A172 (cell line): ENCODE results near the gene ERG. TPM values are rescaled to one million over a fixed set of nuclear protein-coding genes. Genes with fewer than 3 reads are reported as not detected.

Experiments
- DNase-seq: peaks from one replicate; pipeline ENCODE4 v3.0.0-alpha.2; 2015; ENCODE audit warnings: low spot score
- total RNA-seq: library from RNA; depleted of rRNA; stranded (reverse); fragments of >200 nt; shearing (Covaris generic); gene quantifications from 2 replicates; pipeline ENCODE4 v1.2.3, GENCODE V29; 2014

The ERG gene
- total RNA-seq, 1 experiment from 2014 or later = 0.05 TPM

GRCh38 chr21:38474796-38475195 lies 23.5 kb downstream of the ERG start:
- DNase-seq = no peak

- DNase-seq = no peak
Measured at GRCh38 chr21:38474124-38474523, 24.2 kb downstream of the ERG start.

- no peak for DNase-seq
Measured at GRCh38 chr21:38472412-38473108, 25.7 kb downstream of the ERG start.

GRCh38 chr21:38471766-38472165 lies 26.5 kb downstream of the ERG start:
- no peak for DNase-seq

- DNase-seq = peak; percentile 39
Measured at GRCh38 chr21:38470755-38471154, 27.5 kb downstream of the ERG start.

GRCh38 chr21:38469642-38470041 lies 28.6 kb downstream of the ERG start:
- no peak for DNase-seq

- no peak for DNase-seq
Measured at GRCh38 chr21:38468989-38469388, 29.3 kb downstream of the ERG start.

- DNase-seq = no peak
Measured at GRCh38 chr21:38467911-38468310, 30.4 kb downstream of the ERG start.

- no peak for DNase-seq
Measured at GRCh38 chr21:38467374-38467773, 30.9 kb downstream of the ERG start.

GRCh38 chr21:38460171-38460742 lies 38.0 kb downstream of the ERG start:
- peak; percentile 40 for DNase-seq

- no peak for DNase-seq
Measured at GRCh38 chr21:38459490-38459889, 38.8 kb downstream of the ERG start.

- DNase-seq = peak; percentile 39
Measured at GRCh38 chr21:38455403-38455802, 42.9 kb downstream of the ERG start.

GRCh38 chr21:38454702-38455101 lies 43.6 kb downstream of the ERG start:
- DNase-seq = no peak

GRCh38 chr21:38454161-38454560 lies 44.1 kb downstream of the ERG start:
- no peak for DNase-seq

- DNase-seq = no peak
Measured at GRCh38 chr21:38448671-38449385, 49.4 kb downstream of the ERG start.

- no peak for DNase-seq
Measured at GRCh38 chr21:38447611-38448010, 50.7 kb downstream of the ERG start.

- no peak for DNase-seq
Measured at GRCh38 chr21:38444691-38445090, 53.6 kb downstream of the ERG start.

- no peak for DNase-seq
Measured at GRCh38 chr21:38443110-38443509, 55.2 kb downstream of the ERG start.

- no peak for DNase-seq
Measured at GRCh38 chr21:38441153-38441552, 57.1 kb downstream of the ERG start.

GRCh38 chr21:38440746-38441145 lies 57.5 kb downstream of the ERG start:
- peak; percentile 92 for DNase-seq

- no peak for DNase-seq
Measured at GRCh38 chr21:38439957-38440356, 58.3 kb downstream of the ERG start.

- DNase-seq = no peak
Measured at GRCh38 chr21:38439426-38439825, 58.9 kb downstream of the ERG start.

GRCh38 chr21:38438462-38438893 lies 59.8 kb downstream of the ERG start:
- peak; percentile 92 for DNase-seq
